Tibial nerve (tissue), 4 donors: Measurements from ENCODE around the gene APOL1. TPM values are rescaled to one million over a fixed set of nuclear protein-coding genes. Genes with fewer than 3 reads are reported as not detected.

Source experiments
- DNase-seq, 2 donors: peaks; one replicate each; pipeline ENCODE4 v3.0.0-alpha.2; 2019; ENCODE audit warnings: low spot score in 2 of 2
- H3K27ac ChIP-seq, 4 donors: fragments of 200-600 bp; sonication (generic) in 3 of 4; one replicate each; pipeline ENCODE4 v1.5.1; 2017 to 2019; ENCODE audit warnings: mild to moderate bottlenecking in 1 of 4
- H3K27me3 ChIP-seq, 2 donors: fragments of 200-600 bp; sonication (generic) in 1 of 2; one replicate each; pipeline versions ENCODE4 v1.5.1 to v1.6.0; 2017 to 2019
- H3K36me3 ChIP-seq, 3 donors: fragments of 200-600 bp; sonication (generic); one replicate each; pipeline ENCODE4 v1.5.1; 2018 to 2019
- H3K4me1 ChIP-seq, 4 donors: fragments of 200-600 bp; sonication (generic) in 3 of 4; one replicate each; pipeline ENCODE4 v1.5.1; 2017 to 2019
- H3K4me3 ChIP-seq, 4 donors: fragments of 200-600 bp; sonication (generic) in 3 of 4; one replicate each; pipeline ENCODE4 v1.5.1; 2017 to 2019; ENCODE audit warnings: mild to moderate bottlenecking in 1 of 4, moderate library complexity in 1 of 4
- H3K9me3 ChIP-seq, 4 donors: fragments of 200-600 bp; sonication (generic) in 3 of 4; one replicate each; pipeline ENCODE4 v1.5.1; 2017 to 2019
- CTCF ChIP-seq, 5 experiments: fragments of 200-600 bp in 3 of 5; fragments of 450-650 bp in 2 of 5; sonication (generic) in 3 of 5; IDR thresholded peaks; one replicate each; pipeline ENCODE4 v1.5.1; 2016 to 2019; ENCODE audit warnings: antibody characterized with exemption in 5 of 5, mild to moderate bottlenecking in 3 of 5, moderate library complexity in 2 of 5
- EP300 ChIP-seq, 2 donors: sonication (generic); formaldehyde crosslinking; IDR thresholded peaks; one replicate each; pipeline ENCODE4 v1.6.1; 2017; ENCODE audit warnings: antibody characterized with exemption in 2 of 2, mild to moderate bottlenecking in 1 of 2
- POLR2A ChIP-seq, 2 donors: fragments of 450-650 bp; IDR thresholded peaks; one replicate each; pipeline ENCODE4 v1.6.1; 2017; ENCODE audit warnings: antibody characterized with exemption in 2 of 2, mild to moderate bottlenecking in 2 of 2, moderate library complexity in 2 of 2
- WGBS, 2 donors: methylation state at CpG; one replicate each; pipeline ENCODE4 v1.1.5; 2018; 5-methylcytosine and 5-hydroxymethylcytosine counted together
- total RNA-seq, 4 donors: library from RNA; depleted of rRNA; stranded (reverse); fragments of >200 nt; gene quantifications; one replicate each; pipeline ENCODE4 v1.1.0, GENCODE V29; 2016

Gene APOL1
- total RNA-seq, 4 donors from 2014 or later = 8.3 to 16.8 (median 10.1) TPM

- H3K36me3 ChIP-seq = peaks cover 12 to 100% (median 70%) of the 10 kb centered on the region in 3 donors
- no peak overlapping the region for H3K27ac ChIP-seq
- WGBS, 2 donors = 75 to 80% methylated on average over 9 of the region's 9 CpGs
- no peak for DNase-seq
- no peaks in the 10 kb centered on the region for H3K4me1 ChIP-seq
- no peaks in the 10 kb centered on the region for H3K27me3 ChIP-seq
- H3K9me3 ChIP-seq = no peaks in the 10 kb centered on the region
- no peak overlapping the region for H3K4me3 ChIP-seq
- no peak for TF ChIP-seq CTCF (IDR thresholded peaks at IDR 0.05)
- TF ChIP-seq EP300 (IDR thresholded peaks at IDR 0.05) = no peak
- no peak for TF ChIP-seq POLR2A (IDR thresholded peaks at IDR 0.05)
Observed at GRCh38 chr22:36303115-36303467, 50.2 kb downstream of the APOL1 start.

GRCh38 chr22:36303874-36304273 is 50.9 kb downstream of the APOL1 start:
- 81 to 87% methylated on average over 12 to 13 of the region's 13 CpGs for WGBS, 2 donors
- Histone ChIP-seq H3K4me1 (no peaks in the 10 kb centered on the region), H3K27ac (no peak overlapping the region), H3K4me3 (no peak overlapping the region), H3K36me3 (peaks cover 12 to 100% (median 71%) of the 10 kb centered on the region in 3 donors), H3K27me3 (no peaks in the 10 kb centered on the region), H3K9me3 (no peaks in the 10 kb centered on the region)
- TF ChIP-seq POLR2A (IDR thresholded peaks at IDR 0.05) (no peak), EP300 (IDR thresholded peaks at IDR 0.05) (no peak), CTCF (IDR thresholded peaks at IDR 0.05) (no peak)
- DNase-seq = no peak

GRCh38 chr22:36304429-36304828 is 51.5 kb downstream of the APOL1 start:
- 71 to 72% methylated on average over 8 to 10 of the region's 10 CpGs for WGBS, 2 donors

GRCh38 chr22:36305813-36306212 is 52.9 kb downstream of the APOL1 start:
- Histone ChIP-seq H3K36me3 (peaks cover 11 to 100% (median 60%) of the 10 kb centered on the region in 3 donors), H3K9me3 (no peaks in the 10 kb centered on the region), H3K27me3 (no peaks in the 10 kb centered on the region), H3K27ac (no peak overlapping the region), H3K4me1 (no peaks in the 10 kb centered on the region), H3K4me3 (no peak overlapping the region)
- TF ChIP-seq EP300 (IDR thresholded peaks at IDR 0.05) = no peak
- no peak for TF ChIP-seq CTCF (IDR thresholded peaks at IDR 0.05)
- TF ChIP-seq POLR2A (IDR thresholded peaks at IDR 0.05) = no peak
- no peak for DNase-seq
- WGBS, 2 donors = 90 to 91% methylated on average over 17 to 18 of the region's 19 CpGs

More at GRCh38 chr22:36304429-36304828, 51.5 kb downstream of the APOL1 start:
- H3K4me3 ChIP-seq = no peak overlapping the region
- peaks cover 12 to 100% (median 68%) of the 10 kb centered on the region in 3 donors for H3K36me3 ChIP-seq
- H3K9me3 ChIP-seq = no peaks in the 10 kb centered on the region
- no peaks in the 10 kb centered on the region for H3K4me1 ChIP-seq
- H3K27ac ChIP-seq = no peak overlapping the region
- TF ChIP-seq POLR2A (IDR thresholded peaks at IDR 0.05) (no peak), EP300 (IDR thresholded peaks at IDR 0.05) (no peak), CTCF (IDR thresholded peaks at IDR 0.05) (no peak)
- H3K27me3 ChIP-seq = no peaks in the 10 kb centered on the region
- DNase-seq = no peak

- H3K27ac ChIP-seq = no peak overlapping the region
- 86 to 90% methylated on average over 16 to 18 of the region's 18 CpGs for WGBS, 2 donors
- H3K9me3 ChIP-seq = no peaks in the 10 kb centered on the region
- H3K4me1 ChIP-seq = no peaks in the 10 kb centered on the region
- DNase-seq = no peak
- TF ChIP-seq EP300 (IDR thresholded peaks at IDR 0.05) (no peak), CTCF (IDR thresholded peaks at IDR 0.05) (no peak), POLR2A (IDR thresholded peaks at IDR 0.05) (no peak)
- peaks cover 13 to 100% (median 60%) of the 10 kb centered on the region in 3 donors for H3K36me3 ChIP-seq
- H3K4me3 ChIP-seq = no peak overlapping the region
- no peaks in the 10 kb centered on the region for H3K27me3 ChIP-seq
Observed at GRCh38 chr22:36306227-36306626, 53.3 kb downstream of the APOL1 start.
